Testis (tissue), 3 donors: Measurements from ENCODE around the gene ADH1C. TPM values are rescaled to one million over a fixed set of nuclear protein-coding genes. Genes with fewer than 3 reads are reported as not detected.

Source experiments
- DNase-seq: peaks from one replicate; pipeline ENCODE4 v3.0.0-alpha.2; 2019
- H3K27ac ChIP-seq, 2 donors: fragments of 200-600 bp; sonication (generic); one replicate each; pipeline ENCODE4 v1.5.1; 2019
- H3K27me3 ChIP-seq: fragments of 200-600 bp; sonication (generic); one replicate; pipeline ENCODE4 v1.5.1; 2019
- H3K36me3 ChIP-seq: fragments of 200-600 bp; sonication (generic); one replicate; pipeline ENCODE4 v1.5.1; 2017; ENCODE audit warnings: low read depth; ENCODE audit errors: missing control alignments
- H3K4me1 ChIP-seq: fragments of 200-600 bp; sonication (generic); one replicate; pipeline ENCODE4 v1.5.1; 2019
- H3K4me3 ChIP-seq, 2 donors: fragments of 200-600 bp; sonication (generic); one replicate each; pipeline ENCODE4 v1.5.1; 2017 to 2019
- H3K9me3 ChIP-seq: fragments of 200-600 bp; sonication (generic); one replicate; pipeline ENCODE4 v1.5.1; 2017
- POLR2A ChIP-seq: fragments of 450-650 bp; IDR thresholded peaks from one replicate; pipeline ENCODE4 v1.6.1; 2017; ENCODE audit warnings: antibody characterized with exemption, mild to moderate bottlenecking, moderate library complexity
- WGBS, 2 donors: methylation state at CpG; one replicate each; pipeline ENCODE4 v1.1.5; 2018; 5-methylcytosine and 5-hydroxymethylcytosine counted together
- intact Hi-C: fragments of 100-400 bp; cut with DNase I; formaldehyde crosslinking; loops from one replicate; pipeline ENCODE4 v1.15.1; 2023; ENCODE audit warnings: low total_unique reads
- polyA plus RNA-seq: library from polyadenylated mRNA; stranded (reverse); fragments of 350-450 nt; fragmentation: Illumina TruSeq; extraction: RNeasy Lipid Tissue Mini Kit (QIAGEN cat#74804); gene quantifications from one replicate; pipeline ENCODE4 v1.2.3, GENCODE V29; 2014; ENCODE audit warnings: low read depth, low replicate concordance; ENCODE audit not compliant: insufficient read depth
- total RNA-seq, 2 donors: library from RNA; depleted of rRNA; stranded (reverse); fragments of >200 nt; gene quantifications; one replicate each; pipeline ENCODE4 v1.2.3, GENCODE V29; 2016
- TF ChIP-seq, protein P1 (sequence below), 3 experiments: fragments of 450-650 bp in 2 of 3; fragments of 200-600 bp in 1 of 3; sonication (generic) in 1 of 3; IDR thresholded peaks; one replicate each; pipeline ENCODE4 v1.5.1; 2016 to 2019; ENCODE audit warnings: antibody characterized with exemption in 3 of 3, mild to moderate bottlenecking in 2 of 3, moderate library complexity in 1 of 3

The ADH1C gene
- total and polyA plus RNA-seq, 3 donors from 2014 or later = 0.43 to 2.6 (median 2.4) TPM

DNA sequence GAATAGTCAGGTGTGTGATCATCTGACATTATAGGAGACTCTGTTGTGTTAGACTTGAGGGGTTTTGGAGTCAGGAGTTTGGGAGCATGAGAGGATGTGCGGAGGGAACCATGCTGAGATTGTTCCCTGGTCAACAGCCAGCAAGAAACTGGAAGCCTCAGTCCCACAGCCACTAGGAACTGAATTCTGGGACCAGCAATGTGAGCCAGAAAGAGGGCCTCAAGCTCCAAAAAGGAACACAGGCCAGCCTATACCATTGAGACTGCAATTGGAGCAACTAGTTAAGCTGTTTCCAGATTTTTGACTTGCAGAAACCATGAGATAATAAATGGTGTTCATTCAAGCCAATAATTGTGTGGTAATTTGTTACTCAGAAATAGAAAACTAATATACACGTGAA, 22.7 kb downstream of the ADH1C start:
- H3K27ac ChIP-seq = no peak overlapping the region
- TF ChIP-seq, protein P1, sequence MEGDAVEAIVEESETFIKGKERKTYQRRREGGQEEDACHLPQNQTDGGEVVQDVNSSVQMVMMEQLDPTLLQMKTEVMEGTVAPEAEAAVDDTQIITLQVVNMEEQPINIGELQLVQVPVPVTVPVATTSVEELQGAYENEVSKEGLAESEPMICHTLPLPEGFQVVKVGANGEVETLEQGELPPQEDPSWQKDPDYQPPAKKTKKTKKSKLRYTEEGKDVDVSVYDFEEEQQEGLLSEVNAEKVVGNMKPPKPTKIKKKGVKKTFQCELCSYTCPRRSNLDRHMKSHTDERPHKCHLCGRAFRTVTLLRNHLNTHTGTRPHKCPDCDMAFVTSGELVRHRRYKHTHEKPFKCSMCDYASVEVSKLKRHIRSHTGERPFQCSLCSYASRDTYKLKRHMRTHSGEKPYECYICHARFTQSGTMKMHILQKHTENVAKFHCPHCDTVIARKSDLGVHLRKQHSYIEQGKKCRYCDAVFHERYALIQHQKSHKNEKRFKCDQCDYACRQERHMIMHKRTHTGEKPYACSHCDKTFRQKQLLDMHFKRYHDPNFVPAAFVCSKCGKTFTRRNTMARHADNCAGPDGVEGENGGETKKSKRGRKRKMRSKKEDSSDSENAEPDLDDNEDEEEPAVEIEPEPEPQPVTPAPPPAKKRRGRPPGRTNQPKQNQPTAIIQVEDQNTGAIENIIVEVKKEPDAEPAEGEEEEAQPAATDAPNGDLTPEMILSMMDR (IDR thresholded peaks at IDR 0.05) = no peak
- TF ChIP-seq POLR2A = no peak
- intact Hi-C loops = loop anchor here (10.0 kb wide), 1 partner anchor 55 kb away; no protein-coding TSS in a partner anchor
- H3K4me1 ChIP-seq = peaks cover 7% of the 10 kb centered on the region
- no peaks in the 10 kb centered on the region for H3K36me3 ChIP-seq
- no peaks in the 10 kb centered on the region for H3K9me3 ChIP-seq
- no peak overlapping the region for H3K4me3 ChIP-seq
- H3K27me3 ChIP-seq = no peaks in the 10 kb centered on the region
- no peak for DNase-seq
- 81 to 82% methylated on average over 2 of the region's 2 CpGs for WGBS, 2 donors

DNA sequence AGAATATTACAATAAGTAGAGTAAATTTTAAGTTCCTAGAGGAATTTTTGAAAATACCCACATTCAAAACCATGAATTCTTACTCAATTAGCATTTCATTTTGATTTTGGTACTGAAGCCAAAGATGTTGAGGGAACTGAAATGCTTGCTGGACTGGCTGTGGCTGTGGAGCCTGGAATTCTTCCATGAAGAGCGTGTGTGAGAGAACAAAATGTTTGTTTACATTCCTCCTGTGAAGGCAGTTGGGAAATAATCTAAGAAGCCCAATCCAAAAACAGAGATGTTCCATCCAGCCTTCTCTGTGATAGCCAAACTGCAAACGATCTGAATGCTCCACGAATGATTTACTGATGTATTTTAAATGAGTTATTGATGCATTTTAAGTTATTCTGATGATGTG, 27.6 kb downstream of the ADH1C start:
- TF ChIP-seq, protein P1 (IDR thresholded peaks at IDR 0.05) = no peak
- TF ChIP-seq POLR2A = no peak
- no peaks in the 10 kb centered on the region for H3K36me3 ChIP-seq
- H3K4me1 ChIP-seq = peaks cover 16% of the 10 kb centered on the region
- intact Hi-C loops = loop anchor here (10.0 kb wide), 1 partner anchor 60 kb away; no protein-coding TSS in a partner anchor
- WGBS, 2 donors = 45% methylated on average over 3 of the region's 3 CpGs
- peak; percentile 73 for DNase-seq
- H3K27me3 ChIP-seq = no peaks in the 10 kb centered on the region
- no peaks in the 10 kb centered on the region for H3K9me3 ChIP-seq
- peak overlapping the region; percentile 65 to 86 for H3K27ac ChIP-seq
- no peak overlapping the region for H3K4me3 ChIP-seq

DNA sequence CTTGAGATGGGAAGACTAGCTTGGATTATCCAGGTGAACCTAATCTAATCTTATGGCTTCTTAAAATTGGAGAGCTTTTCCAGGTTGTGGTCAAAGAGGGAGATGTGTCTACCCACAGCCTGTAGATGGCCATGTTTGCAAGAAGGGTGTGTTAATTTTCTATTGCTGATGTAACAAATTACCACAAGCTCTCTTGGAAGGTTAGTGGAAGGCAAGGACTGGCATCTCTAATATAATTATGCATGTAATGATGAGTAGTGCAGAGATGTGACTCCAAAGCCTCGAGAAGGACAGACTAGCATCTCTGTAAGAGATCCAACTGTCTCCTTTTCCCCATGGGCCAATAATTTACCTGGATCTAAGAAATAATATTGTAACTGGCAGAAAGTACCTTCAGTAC, 28.2 kb downstream of the ADH1C start:
- Histone ChIP-seq H3K4me1 (peaks cover 16% of the 10 kb centered on the region), H3K9me3 (no peaks in the 10 kb centered on the region), H3K27ac (peak overlapping the region; percentile 65 to 86), H3K27me3 (no peaks in the 10 kb centered on the region), H3K4me3 (no peak overlapping the region), H3K36me3 (no peaks in the 10 kb centered on the region)
- intact Hi-C loops = loop anchor here (10.0 kb wide), 1 partner anchor 60 kb away; no protein-coding TSS in a partner anchor
- TF ChIP-seq POLR2A = no peak
- TF ChIP-seq, protein P1 (IDR thresholded peaks at IDR 0.05) = no peak
- no peak for DNase-seq
- WGBS, 2 donors = 32 to 55% methylated on average over 1 of the region's 1 CpG

DNA sequence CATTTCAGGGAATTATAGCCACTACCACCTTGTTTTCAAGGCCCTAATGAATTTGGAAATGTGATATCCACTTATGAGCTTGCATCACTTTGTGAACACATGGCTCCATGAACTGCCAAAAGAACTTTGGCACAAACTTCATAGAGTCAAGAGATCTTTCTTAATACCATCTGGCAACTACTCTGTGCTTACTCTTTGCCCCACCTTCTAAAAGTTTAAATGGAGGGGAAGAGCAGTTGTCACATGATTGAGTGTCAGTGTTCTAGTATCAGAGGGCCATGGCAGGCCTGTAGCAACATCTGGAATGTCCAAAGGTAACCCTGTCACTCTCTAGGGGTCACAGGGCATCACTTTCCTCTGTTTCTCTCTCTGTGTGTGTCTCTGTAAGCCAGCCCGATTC, 28.8 kb downstream of the ADH1C start:
- Histone ChIP-seq H3K27ac (peak overlapping the region; percentile 65 to 86), H3K36me3 (no peaks in the 10 kb centered on the region), H3K27me3 (no peaks in the 10 kb centered on the region), H3K4me1 (peaks cover 16% of the 10 kb centered on the region), H3K9me3 (no peaks in the 10 kb centered on the region), H3K4me3 (no peak overlapping the region)
- TF ChIP-seq, protein P1 (IDR thresholded peaks at IDR 0.05) = no peak
- TF ChIP-seq POLR2A = no peak
- 88 to 94% methylated on average over 1 of the region's 1 CpG for WGBS, 2 donors
- intact Hi-C loops = loop anchor here (10.0 kb wide), 1 partner anchor 61 kb away; no protein-coding TSS in a partner anchor
- DNase-seq = peak; percentile 40
